Urothelium cell line (cell line): ENCODE results near the gene CCDC198.

Source experiments
- DNase-seq: peaks from one replicate; pipeline ENCODE4 v3.0.0; 2011; ENCODE audit warnings: low spot score, mixed read lengths
- FAIRE-seq: peaks from 2 replicates; lab custom pipeline; 2011; peaks lifted over from hg19 to GRCh38; lab: Jason Lieb, UNC

CCDC198 gene

GRCh38 chr14:57470909-57471308 lies 22.7 kb downstream of the CCDC198 start:
- no peak for DNase-seq
- no peak for FAIRE-seq

- no peak for FAIRE-seq
- no peak for DNase-seq
Observed at GRCh38 chr14:57464008-57464730, 29.5 kb downstream of the CCDC198 start.

- FAIRE-seq (peak; percentile 61), DNase-seq (no peak)
Observed at GRCh38 chr14:57462551-57462950, 31.1 kb downstream of the CCDC198 start.

GRCh38 chr14:57461777-57462320 lies 31.8 kb downstream of the CCDC198 start:
- no peak for DNase-seq
- no peak for FAIRE-seq

GRCh38 chr14:57435923-57436322 lies 57.7 kb downstream of the CCDC198 start:
- FAIRE-seq (no peak), DNase-seq (no peak)

- no peak for FAIRE-seq
Observed at GRCh38 chr14:57420986-57421385, 72.7 kb downstream of the CCDC198 start.

GRCh38 chr14:57420033-57420432 lies 73.6 kb downstream of the CCDC198 start:
- no peak for FAIRE-seq
- DNase-seq = no peak

More at GRCh38 chr14:57420986-57421385, 72.7 kb downstream of the CCDC198 start:
- DNase-seq = no peak
